Endodermal cell (in vitro differentiated cells): ENCODE measurements around the gene CDC14B. TPM values are rescaled to one million over a fixed set of nuclear protein-coding genes. Genes with fewer than 3 reads are reported as not detected.

Source experiments
- DNase-seq: peaks from one replicate; pipeline ENCODE4 v3.0.0-alpha.2; 2017
- H3K27ac ChIP-seq: 2 replicates; pipeline ENCODE4 v1.5.1; 2013; ENCODE audit warnings: mild to moderate bottlenecking, low read depth, low read length, moderate library complexity
- H3K27me3 ChIP-seq: 2 replicates; pipeline ENCODE4 v1.6.1; 2013; ENCODE audit warnings: mild to moderate bottlenecking, low read length, moderate library complexity; ENCODE audit not compliant: insufficient read depth, control insufficient read depth, poor library complexity, severe bottlenecking
- H3K36me3 ChIP-seq: 2 replicates; pipeline ENCODE4 v1.7.0; 2013; ENCODE audit warnings: mild to moderate bottlenecking, low read length, moderate library complexity; ENCODE audit not compliant: control insufficient read depth, insufficient read depth
- H3K4me1 ChIP-seq: one replicate; pipeline ENCODE4 v1.7.0; 2013; ENCODE audit warnings: low read length; ENCODE audit not compliant: control insufficient read depth, insufficient read depth
- H3K4me3 ChIP-seq: 2 replicates; pipeline ENCODE4 v1.5.1; 2013; ENCODE audit warnings: mild to moderate bottlenecking, low read length, moderate library complexity
- H3K9ac ChIP-seq: 2 replicates; pipeline ENCODE4 v1.6.1; 2013; ENCODE audit warnings: mild to moderate bottlenecking, low read length, moderate library complexity; ENCODE audit not compliant: poor library complexity, severe bottlenecking; ENCODE audit errors: extremely low read depth
- H3K9me3 ChIP-seq: 2 replicates; pipeline ENCODE4 v1.6.1; 2013; ENCODE audit warnings: mild to moderate bottlenecking, low read length, moderate library complexity; ENCODE audit not compliant: control insufficient read depth
- H3K27ac Mint-ChIP-seq: 2 replicates; pipeline ENCODE4 v1.8.0; 2020; ENCODE audit warnings: mixed read lengths
- H3K27me3 Mint-ChIP-seq: 2 replicates; pipeline ENCODE4 v1.8.0; 2021; ENCODE audit warnings: mild to moderate bottlenecking, mixed read lengths; ENCODE audit not compliant: insufficient read depth
- H3K36me3 Mint-ChIP-seq: 2 replicates; pipeline ENCODE4 v1.8.0; 2020; ENCODE audit warnings: low read depth, mixed read lengths
- H3K4me1 Mint-ChIP-seq: 2 replicates; pipeline ENCODE4 v1.8.0; 2020; ENCODE audit warnings: mixed read lengths
- H3K4me3 Mint-ChIP-seq: 2 replicates; pipeline ENCODE4 v1.8.0; 2020; ENCODE audit warnings: mild to moderate bottlenecking, moderate library complexity, mixed read lengths
- H3K9me3 Mint-ChIP-seq: 2 replicates; pipeline ENCODE4 v1.8.0; 2020; ENCODE audit warnings: mild to moderate bottlenecking, mixed read lengths
- CTCF ChIP-seq: fragments of 200-600 bp; sonication (generic); conservative IDR thresholded peaks from 2 replicates; pipeline ENCODE4 v1.5.0; 2021; ENCODE audit warnings: antibody characterized with exemption, mild to moderate bottlenecking
- WGBS, 2 experiments: methylation state at CpG; one replicate each; pipeline versions ENCODE4 v1.1.5 to v1.1.7; 2013; ENCODE audit warnings: missing lambda C conversion rate in 2 of 2, mixed read lengths in 1 of 2; ENCODE audit not compliant: insufficient coverage in 1 of 2, insufficient read length in 1 of 2; 5-methylcytosine and 5-hydroxymethylcytosine counted together
- total RNA-seq, 2 donors: library from RNA; stranded (reverse); fragmentation: NEBNext Ultra II Directional in 1 of 2; extraction: Animal tissue kit (Norgen Biotek cat#: 25700) in 1 of 2; gene quantifications; 2 replicates in 1 of 2; 3 replicates in 1 of 2; pipeline ENCODE4 v1.2.1, GENCODE V29; 2021

The CDC14B gene
- total RNA-seq, 2 donors from 2014 or later, result 47.5 to 48.3 TPM

- Histone ChIP-seq H3K9me3 (no peaks in the 10 kb centered on the region), H3K9ac (no peak overlapping the region), H3K27ac (no peak overlapping the region), H3K4me1 (no peaks in the 10 kb centered on the region), H3K36me3 (no peaks in the 10 kb centered on the region), H3K27me3 (no peaks in the 10 kb centered on the region), H3K4me3 (no peak overlapping the region)
- DNase-seq, result no peak
- Mint-ChIP-seq H3K27me3 (no peaks in the 10 kb centered on the region), H3K36me3 (peaks cover 12% of the 10 kb centered on the region), H3K9me3 (no peaks in the 10 kb centered on the region), H3K4me1 (peaks cover 15% of the 10 kb centered on the region), H3K4me3 (no peak overlapping the region), H3K27ac (no peak overlapping the region)
- TF ChIP-seq CTCF, result no peak
- WGBS, 2 experiments, result 93 to 94% methylated on average over 4 to 6 of the region's 6 CpGs
Measured at GRCh38 chr9:96502539-96503373, 116.9 kb downstream of the CDC14B start.

- no peak overlapping the region for H3K4me3 Mint-ChIP-seq
- H3K27me3 Mint-ChIP-seq, result no peaks in the 10 kb centered on the region
- H3K36me3 Mint-ChIP-seq, result peaks cover 12% of the 10 kb centered on the region
- no peak for TF ChIP-seq CTCF
- no peak overlapping the region for H3K27ac ChIP-seq
- no peak for DNase-seq
- H3K27me3 ChIP-seq, result no peaks in the 10 kb centered on the region
- WGBS, 2 experiments, result 92 to 94% methylated on average over 13 to 15 of the region's 15 CpGs
- peaks cover 15% of the 10 kb centered on the region for H3K4me1 Mint-ChIP-seq
- H3K36me3 ChIP-seq, result no peaks in the 10 kb centered on the region
- no peak overlapping the region for H3K4me3 ChIP-seq
- H3K9ac ChIP-seq, result no peak overlapping the region
- H3K4me1 ChIP-seq, result no peaks in the 10 kb centered on the region
- no peak overlapping the region for H3K27ac Mint-ChIP-seq
- H3K9me3 ChIP-seq, result no peaks in the 10 kb centered on the region
- H3K9me3 Mint-ChIP-seq, result no peaks in the 10 kb centered on the region
Measured at GRCh38 chr9:96501633-96502538, 117.8 kb downstream of the CDC14B start.

- no peaks in the 10 kb centered on the region for H3K9me3 Mint-ChIP-seq
- Histone ChIP-seq H3K4me1 (no peaks in the 10 kb centered on the region), H3K4me3 (no peak overlapping the region), H3K9me3 (no peaks in the 10 kb centered on the region), H3K27me3 (no peaks in the 10 kb centered on the region), H3K9ac (no peak overlapping the region), H3K27ac (no peak overlapping the region), H3K36me3 (no peaks in the 10 kb centered on the region)
- H3K4me1 Mint-ChIP-seq, result peaks cover 15% of the 10 kb centered on the region
- DNase-seq, result no peak
- no peak overlapping the region for H3K4me3 Mint-ChIP-seq
- peaks cover 11% of the 10 kb centered on the region for H3K36me3 Mint-ChIP-seq
- TF ChIP-seq CTCF, result no peak
- WGBS, 2 experiments, result 90 to 94% methylated on average over 11 to 13 of the region's 14 CpGs
- H3K27me3 Mint-ChIP-seq, result no peaks in the 10 kb centered on the region
- H3K27ac Mint-ChIP-seq, result no peak overlapping the region
Measured at GRCh38 chr9:96500696-96501632, 118.7 kb downstream of the CDC14B start.
